Prostate gland (tissue), 2 donors: ENCODE data around the gene FOXL2. TPM values are rescaled to one million over a fixed set of nuclear protein-coding genes. Genes with fewer than 3 reads are reported as not detected.
"Not testable (repeated sequence)": the region's sequence is repeated elsewhere in the genome, so short reads cannot be mapped to it uniquely, and the experiment has no call there.

Experiments used
- DNase-seq: peaks from one replicate; pipeline ENCODE4 v3.0.0-alpha.2; 2019; ENCODE audit warnings: low spot score
- H3K27ac ChIP-seq, 2 donors: fragments of 200-600 bp; sonication (generic); 2 replicates each; pipeline ENCODE4 v1.5.1; 2017 to 2019
- H3K27me3 ChIP-seq: fragments of 200-600 bp; sonication (generic); replicated peaks from 2 replicates; pipeline ENCODE4 v1.5.1; 2019; ENCODE audit not compliant: insufficient read depth
- H3K36me3 ChIP-seq, 2 donors: fragments of 200-600 bp; sonication (generic); 1 replicate in 1 of 2; 2 replicates in 1 of 2; pipeline versions ENCODE4 v1.5.1 to v1.8.1; 2017 to 2019
- H3K4me1 ChIP-seq: fragments of 200-600 bp; sonication (generic); replicated peaks from 2 replicates; pipeline ENCODE4 v1.5.1; 2019
- H3K4me3 ChIP-seq, 2 donors: fragments of 200-600 bp; sonication (generic); 2 replicates each; pipeline ENCODE4 v1.5.1; 2017 to 2019
- H3K9me3 ChIP-seq: fragments of 200-600 bp; sonication (generic); 2 replicates; pipeline ENCODE4 v1.5.1; 2017
- POLR2A ChIP-seq: fragments of 450-650 bp; IDR thresholded peaks from one replicate; pipeline ENCODE4 v1.6.1; 2016; ENCODE audit warnings: antibody characterized with exemption, mild to moderate bottlenecking
- POLR2AphosphoS5 ChIP-seq: sonication (generic); formaldehyde crosslinking; IDR thresholded peaks from one replicate; pipeline ENCODE4 v1.6.1; 2017; ENCODE audit warnings: antibody characterized with exemption
- WGBS: methylation state at CpG from one replicate; pipeline ENCODE4 v1.1.5; 2018; 5-methylcytosine and 5-hydroxymethylcytosine counted together
- intact Hi-C: fragments of 100-400 bp; cut with DNase I; formaldehyde crosslinking; loops from one replicate; pipeline ENCODE4 v1.14.2; 2022
- total RNA-seq, 2 donors: library from RNA; depleted of rRNA; stranded (reverse); fragments of >200 nt; gene quantifications; one replicate each; pipeline ENCODE4 v1.1.0, GENCODE V29; 2016
- TF ChIP-seq, protein P1 (sequence below), 4 experiments: fragments of 200-600 bp in 2 of 4; fragments of 450-650 bp in 2 of 4; sonication (generic) in 2 of 4; IDR thresholded peaks; 1 replicate in 3 of 4; 2 replicates in 1 of 4; pipeline ENCODE4 v1.5.1; 2016 to 2019; ENCODE audit warnings: antibody characterized with exemption in 4 of 4, mild to moderate bottlenecking in 2 of 4, moderate library complexity in 2 of 4

The FOXL2 gene
- total RNA-seq, 2 donors from 2014 or later, result 0.68 TPM; not detected in 1

DNA sequence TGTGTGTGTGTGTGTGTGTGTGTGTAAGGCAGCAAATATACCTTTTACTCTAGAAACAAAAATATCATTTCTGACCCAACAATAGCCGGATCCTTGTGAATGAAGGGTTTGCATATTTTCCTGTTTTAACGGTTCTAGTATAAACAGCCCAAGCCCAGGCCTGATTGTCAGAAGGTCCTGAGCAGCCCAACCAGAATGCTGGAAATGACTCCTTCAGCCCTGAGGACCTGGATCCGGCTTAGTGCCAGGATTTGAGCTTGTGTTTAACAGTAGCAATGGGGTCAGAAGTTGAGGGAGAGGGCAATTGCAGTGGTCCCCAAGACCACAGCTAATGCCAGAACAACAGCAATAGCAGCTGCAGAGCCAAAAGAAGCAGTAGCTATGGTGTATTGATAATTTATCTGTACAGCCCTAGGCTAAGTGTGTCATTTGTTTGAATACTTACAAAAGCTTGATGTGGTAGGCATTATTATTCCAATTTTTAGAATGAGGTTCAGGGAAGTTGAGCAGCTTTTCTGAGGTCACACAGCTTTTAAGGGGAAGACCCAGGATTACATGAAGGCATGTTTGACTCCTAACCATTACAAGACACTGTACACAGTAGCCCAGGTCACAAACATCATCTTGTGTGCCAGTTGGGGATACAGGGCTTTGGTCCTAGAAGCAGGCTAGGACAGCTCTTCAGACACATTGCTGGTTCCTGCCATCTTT lies 12.8 kb downstream of the FOXL2 start:
- Histone ChIP-seq H3K4me1 (peaks cover 13% of the 10 kb centered on the region), H3K4me3 (no peak overlapping the region), H3K27ac (no peak overlapping the region), H3K27me3 (peaks cover 29% of the 10 kb centered on the region), H3K9me3 (no peaks in the 10 kb centered on the region), H3K36me3 (no peaks in the 10 kb centered on the region)
- intact Hi-C loops, result no loop called here
- TF ChIP-seq POLR2AphosphoS5 (no peak), POLR2A (no peak)
- TF ChIP-seq, protein P1, sequence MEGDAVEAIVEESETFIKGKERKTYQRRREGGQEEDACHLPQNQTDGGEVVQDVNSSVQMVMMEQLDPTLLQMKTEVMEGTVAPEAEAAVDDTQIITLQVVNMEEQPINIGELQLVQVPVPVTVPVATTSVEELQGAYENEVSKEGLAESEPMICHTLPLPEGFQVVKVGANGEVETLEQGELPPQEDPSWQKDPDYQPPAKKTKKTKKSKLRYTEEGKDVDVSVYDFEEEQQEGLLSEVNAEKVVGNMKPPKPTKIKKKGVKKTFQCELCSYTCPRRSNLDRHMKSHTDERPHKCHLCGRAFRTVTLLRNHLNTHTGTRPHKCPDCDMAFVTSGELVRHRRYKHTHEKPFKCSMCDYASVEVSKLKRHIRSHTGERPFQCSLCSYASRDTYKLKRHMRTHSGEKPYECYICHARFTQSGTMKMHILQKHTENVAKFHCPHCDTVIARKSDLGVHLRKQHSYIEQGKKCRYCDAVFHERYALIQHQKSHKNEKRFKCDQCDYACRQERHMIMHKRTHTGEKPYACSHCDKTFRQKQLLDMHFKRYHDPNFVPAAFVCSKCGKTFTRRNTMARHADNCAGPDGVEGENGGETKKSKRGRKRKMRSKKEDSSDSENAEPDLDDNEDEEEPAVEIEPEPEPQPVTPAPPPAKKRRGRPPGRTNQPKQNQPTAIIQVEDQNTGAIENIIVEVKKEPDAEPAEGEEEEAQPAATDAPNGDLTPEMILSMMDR (IDR thresholded peaks at IDR 0.05), result no peak
- DNase-seq, result no peak
- 58% methylated on average over 3 of the region's 3 CpGs for WGBS

- WGBS, result 71% methylated on average over 4 of the region's 4 CpGs
- Histone ChIP-seq H3K4me1 (peaks cover 12% of the 10 kb centered on the region), H3K4me3 (no peak overlapping the region), H3K27ac (no peak overlapping the region), H3K27me3 (peaks cover 19% of the 10 kb centered on the region), H3K36me3 (no peaks in the 10 kb centered on the region), H3K9me3 (no peaks in the 10 kb centered on the region)
- intact Hi-C loops, result no loop called here
- TF ChIP-seq POLR2AphosphoS5 (no peak), POLR2A (no peak)
- TF ChIP-seq, protein P1 (IDR thresholded peaks at IDR 0.05), result no peak
- no peak for DNase-seq
Measured at GRCh38 chr3:138933068-138933668, 13.8 kb downstream of the FOXL2 start.

DNA sequence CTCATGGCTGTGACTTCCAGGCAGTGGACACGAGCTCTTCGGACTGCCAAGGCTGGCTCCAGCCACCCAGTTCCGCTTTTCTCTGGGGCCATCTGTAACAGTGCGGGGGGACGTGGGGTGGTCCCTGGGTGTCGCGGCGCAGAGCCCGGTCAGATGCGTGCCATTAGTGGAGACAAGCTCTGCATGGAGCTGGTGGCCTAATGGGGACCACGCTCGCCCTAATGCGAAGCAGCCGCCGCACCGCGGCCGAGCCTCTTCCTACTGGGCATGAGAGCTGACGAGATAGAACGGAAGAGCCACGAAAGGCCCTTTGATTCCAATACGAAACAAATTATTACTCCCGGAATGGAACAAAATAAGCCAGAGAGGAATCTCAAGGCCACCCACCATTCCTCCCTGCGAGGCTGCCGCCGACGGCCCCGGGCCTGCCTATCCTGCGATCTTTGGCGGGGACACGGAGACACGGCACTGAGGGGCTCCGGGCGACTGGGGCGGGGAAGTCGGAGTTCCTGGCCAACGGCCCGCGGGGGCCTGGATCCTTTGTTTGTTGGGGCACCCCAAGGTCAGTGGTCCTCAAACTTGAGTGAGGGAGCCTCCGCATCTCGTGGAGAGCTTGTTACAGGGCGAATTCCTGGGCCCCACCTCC lies 18.1 kb downstream of the FOXL2 start:
- DNase-seq, result no peak
- H3K4me1 ChIP-seq, result no peaks in the 10 kb centered on the region
- no peaks in the 10 kb centered on the region for H3K27me3 ChIP-seq
- intact Hi-C loops, result loop anchor here (10.0 kb wide), 1 partner anchor 514 kb away; no protein-coding TSS in a partner anchor
- H3K9me3 ChIP-seq, result no peaks in the 10 kb centered on the region
- no peak overlapping the region for H3K4me3 ChIP-seq
- TF ChIP-seq, protein P1 (IDR thresholded peaks at IDR 0.05), result no peak
- TF ChIP-seq POLR2AphosphoS5 (no peak), POLR2A (no peak)
- no peak overlapping the region for H3K27ac ChIP-seq
- 93% methylated on average over 35 of the region's 42 CpGs for WGBS
- H3K36me3 ChIP-seq, result no peaks in the 10 kb centered on the region

DNA sequence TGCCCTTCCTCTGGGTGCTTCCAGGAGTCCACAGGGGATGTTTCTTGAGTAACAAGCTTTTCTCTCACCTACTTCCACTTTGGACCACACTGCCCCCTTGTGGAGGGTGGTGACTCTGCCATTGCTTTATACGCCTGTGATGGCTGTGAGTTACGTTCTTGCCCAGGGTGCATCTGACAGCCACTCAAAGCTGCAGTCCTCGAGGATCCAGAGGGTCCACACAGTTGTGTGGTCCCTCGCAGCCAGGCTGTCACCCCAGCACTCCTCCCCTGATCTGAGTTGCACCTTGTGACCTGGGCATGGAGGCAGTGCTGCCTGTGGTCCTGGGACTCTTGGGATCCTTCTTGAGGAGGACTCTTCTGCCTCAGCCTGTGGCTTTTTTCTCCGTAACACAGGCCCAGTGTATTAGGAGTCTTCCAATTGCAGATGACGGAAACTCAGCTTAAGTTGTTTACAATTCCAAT lies 23.4 kb downstream of the FOXL2 start:
- peak; percentile 81 for DNase-seq
- intact Hi-C loops, result loop anchor here (10.0 kb wide), 1 partner anchor 509 kb away; no protein-coding TSS in a partner anchor
- TF ChIP-seq, protein P1 (IDR thresholded peaks at IDR 0.05), result peak; percentile 77 to 92 (median 88)
- peak; percentile 50 for TF ChIP-seq POLR2AphosphoS5
- TF ChIP-seq POLR2A, result no peak
- H3K4me1 ChIP-seq, result no peaks in the 10 kb centered on the region
- H3K4me3 ChIP-seq, result no peak overlapping the region
- no peaks in the 10 kb centered on the region for H3K36me3 ChIP-seq
- H3K27ac ChIP-seq, result no peak overlapping the region
- no peaks in the 10 kb centered on the region for H3K9me3 ChIP-seq
- WGBS, result 23% methylated on average over 6 of the region's 6 CpGs
- no peaks in the 10 kb centered on the region for H3K27me3 ChIP-seq

GRCh38 chr3:138922400-138922799 lies 24.5 kb downstream of the FOXL2 start:
- intact Hi-C loops, result loop anchor here (10.0 kb wide), 1 partner anchor 508 kb away; no protein-coding TSS in a partner anchor
- H3K4me1 ChIP-seq, H3K36me3 ChIP-seq, H3K4me3 ChIP-seq, H3K27ac ChIP-seq, H3K9me3 ChIP-seq, DNase-seq, H3K27me3 ChIP-seq: not testable (repeated sequence)
- 93% methylated on average over 6 of the region's 6 CpGs for WGBS
